Prostate gland (tissue), 2 donors: ENCODE measurements around the gene CCDC159. TPM values are rescaled to one million over a fixed set of nuclear protein-coding genes. Genes with fewer than 3 reads are reported as not detected.

Experiments
- DNase-seq: peaks from one replicate; pipeline ENCODE4 v3.0.0-alpha.2; 2019; ENCODE audit warnings: low spot score
- H3K27ac ChIP-seq, 2 donors: fragments of 200-600 bp; sonication (generic); 2 replicates each; pipeline ENCODE4 v1.5.1; 2017 to 2019
- H3K27me3 ChIP-seq: fragments of 200-600 bp; sonication (generic); replicated peaks from 2 replicates; pipeline ENCODE4 v1.5.1; 2019; ENCODE audit not compliant: insufficient read depth
- H3K36me3 ChIP-seq, 2 donors: fragments of 200-600 bp; sonication (generic); 1 replicate in 1 of 2; 2 replicates in 1 of 2; pipeline versions ENCODE4 v1.5.1 to v1.8.1; 2017 to 2019
- H3K4me1 ChIP-seq: fragments of 200-600 bp; sonication (generic); replicated peaks from 2 replicates; pipeline ENCODE4 v1.5.1; 2019
- H3K4me3 ChIP-seq, 2 donors: fragments of 200-600 bp; sonication (generic); 2 replicates each; pipeline ENCODE4 v1.5.1; 2017 to 2019
- H3K9me3 ChIP-seq: fragments of 200-600 bp; sonication (generic); 2 replicates; pipeline ENCODE4 v1.5.1; 2017
- CTCF ChIP-seq, 4 experiments: fragments of 200-600 bp in 2 of 4; fragments of 450-650 bp in 2 of 4; sonication (generic) in 2 of 4; IDR thresholded peaks; 1 replicate in 3 of 4; 2 replicates in 1 of 4; pipeline ENCODE4 v1.5.1; 2016 to 2019; ENCODE audit warnings: antibody characterized with exemption in 4 of 4, mild to moderate bottlenecking in 2 of 4, moderate library complexity in 2 of 4
- POLR2A ChIP-seq: fragments of 450-650 bp; IDR thresholded peaks from one replicate; pipeline ENCODE4 v1.6.1; 2016; ENCODE audit warnings: antibody characterized with exemption, mild to moderate bottlenecking
- POLR2AphosphoS5 ChIP-seq: sonication (generic); formaldehyde crosslinking; IDR thresholded peaks from one replicate; pipeline ENCODE4 v1.6.1; 2017; ENCODE audit warnings: antibody characterized with exemption
- WGBS: methylation state at CpG from one replicate; pipeline ENCODE4 v1.1.5; 2018; 5-methylcytosine and 5-hydroxymethylcytosine counted together
- intact Hi-C: fragments of 100-400 bp; cut with DNase I; formaldehyde crosslinking; loops from one replicate; pipeline ENCODE4 v1.14.2; 2022
- total RNA-seq, 2 donors: library from RNA; depleted of rRNA; stranded (reverse); fragments of >200 nt; gene quantifications; one replicate each; pipeline ENCODE4 v1.1.0, GENCODE V29; 2016

The CCDC159 gene
- total RNA-seq, 2 donors from 2014 or later, result 51.5 to 52.4 TPM

- H3K27ac ChIP-seq, result peak overlapping the region; percentile 60 to 79
- H3K9me3 ChIP-seq, result no peaks in the 10 kb centered on the region
- H3K4me1 ChIP-seq, result peaks cover 16% of the 10 kb centered on the region
- intact Hi-C loops, result no loop called here
- peak; percentile 88 for DNase-seq
- TF ChIP-seq CTCF (IDR thresholded peaks at IDR 0.05) (no peak), POLR2A (no peak), POLR2AphosphoS5 (peak; percentile 96)
- peaks cover 0 to 8% of the 10 kb centered on the region in 2 donors for H3K36me3 ChIP-seq
- 6% methylated on average over 10 of the region's 10 CpGs for WGBS
- no peak overlapping the region for H3K4me3 ChIP-seq
- H3K27me3 ChIP-seq, result no peaks in the 10 kb centered on the region
Measured at GRCh38 chr19:11324079-11324661, 22.1 kb upstream of the CCDC159 start.

GRCh38 chr19:11324748-11325389, 21.4 kb upstream of the CCDC159 start:
- H3K27ac ChIP-seq, result peak overlapping the region; percentile 60 to 79
- TF ChIP-seq POLR2A, result no peak
- no peak for TF ChIP-seq CTCF (IDR thresholded peaks at IDR 0.05)
- TF ChIP-seq POLR2AphosphoS5, result no peak
- no peaks in the 10 kb centered on the region for H3K9me3 ChIP-seq
- DNase-seq, result no peak
- intact Hi-C loops, result no loop called here
- H3K27me3 ChIP-seq, result no peaks in the 10 kb centered on the region
- no peak overlapping the region for H3K4me3 ChIP-seq
- WGBS, result 46% methylated on average over 17 of the region's 17 CpGs
- H3K4me1 ChIP-seq, result peaks cover 16% of the 10 kb centered on the region
- peaks cover 0 to 8% of the 10 kb centered on the region in 2 donors for H3K36me3 ChIP-seq

- peaks cover 16% of the 10 kb centered on the region for H3K4me1 ChIP-seq
- intact Hi-C loops, result no loop called here
- no peaks in the 10 kb centered on the region for H3K27me3 ChIP-seq
- H3K36me3 ChIP-seq, result peaks cover 0 to 8% of the 10 kb centered on the region in 2 donors
- no peak for TF ChIP-seq POLR2AphosphoS5
- no peak for TF ChIP-seq CTCF (IDR thresholded peaks at IDR 0.05)
- no peak for TF ChIP-seq POLR2A
- no peak overlapping the region for H3K4me3 ChIP-seq
- no peak for DNase-seq
- 97% methylated on average over 7 of the region's 7 CpGs for WGBS
- H3K9me3 ChIP-seq, result no peaks in the 10 kb centered on the region
- no peak overlapping the region for H3K27ac ChIP-seq
Measured at GRCh38 chr19:11325544-11325943, 20.8 kb upstream of the CCDC159 start.

GRCh38 chr19:11330127-11330526, 16.2 kb upstream of the CCDC159 start:
- no peaks in the 10 kb centered on the region for H3K9me3 ChIP-seq
- intact Hi-C loops, result no loop called here
- no peak overlapping the region for H3K27ac ChIP-seq
- DNase-seq, result no peak
- 59% methylated on average over 4 of the region's 4 CpGs for WGBS
- no peak for TF ChIP-seq POLR2A
- no peak for TF ChIP-seq CTCF (IDR thresholded peaks at IDR 0.05)
- no peaks in the 10 kb centered on the region for H3K27me3 ChIP-seq
- H3K4me3 ChIP-seq, result no peak overlapping the region
- H3K4me1 ChIP-seq, result no peaks in the 10 kb centered on the region
- H3K36me3 ChIP-seq, result peaks cover 0 to 22% of the 10 kb centered on the region in 2 donors

GRCh38 chr19:11331502-11331901, 14.8 kb upstream of the CCDC159 start:
- no peaks in the 10 kb centered on the region for H3K27me3 ChIP-seq
- 86% methylated on average over 4 of the region's 4 CpGs for WGBS
- intact Hi-C loops, result no loop called here
- H3K4me3 ChIP-seq, result no peak overlapping the region
- no peak for TF ChIP-seq POLR2AphosphoS5
- H3K9me3 ChIP-seq, result no peaks in the 10 kb centered on the region
- DNase-seq, result no peak
- no peak overlapping the region for H3K27ac ChIP-seq
- H3K36me3 ChIP-seq, result peaks cover 0 to 29% of the 10 kb centered on the region in 2 donors
- H3K4me1 ChIP-seq, result no peaks in the 10 kb centered on the region
